BE2C (cell line): ENCODE measurements around the gene MYLK.

Source experiments
- DNase-seq: peaks from one replicate; pipeline ENCODE4 v3.0.0-alpha.2; 2020
- H3K27me3 ChIP-seq: fragments of 250-450 bp; sonication (Bioruptor Pico); 2 replicates; pipeline ENCODE4 v1.5.1; 2020; ENCODE audit warnings: mild to moderate bottlenecking
- H3K36me3 ChIP-seq: fragments of 250-450 bp; sonication (Bioruptor Pico); 2 replicates; pipeline ENCODE4 v1.5.1; 2020; ENCODE audit warnings: mild to moderate bottlenecking
- H3K4me1 ChIP-seq: fragments of 250-450 bp; sonication (Bioruptor Pico); 2 replicates; pipeline ENCODE4 v1.5.1; 2020
- H3K4me3 ChIP-seq: 2 replicates; pipeline ENCODE4 v1.5.1; 2011; ENCODE audit warnings: low read depth, low read length
- H3K9me3 ChIP-seq: fragments of 250-450 bp; sonication (Bioruptor Pico); 2 replicates; pipeline ENCODE4 v1.5.1; 2020
- TF ChIP-seq, protein P1 (sequence below): IDR thresholded peaks from 2 replicates; pipeline ENCODE4 v1.5.1; 2012; ENCODE audit warnings: mild to moderate bottlenecking, low read depth, low read length

MYLK gene

DNA sequence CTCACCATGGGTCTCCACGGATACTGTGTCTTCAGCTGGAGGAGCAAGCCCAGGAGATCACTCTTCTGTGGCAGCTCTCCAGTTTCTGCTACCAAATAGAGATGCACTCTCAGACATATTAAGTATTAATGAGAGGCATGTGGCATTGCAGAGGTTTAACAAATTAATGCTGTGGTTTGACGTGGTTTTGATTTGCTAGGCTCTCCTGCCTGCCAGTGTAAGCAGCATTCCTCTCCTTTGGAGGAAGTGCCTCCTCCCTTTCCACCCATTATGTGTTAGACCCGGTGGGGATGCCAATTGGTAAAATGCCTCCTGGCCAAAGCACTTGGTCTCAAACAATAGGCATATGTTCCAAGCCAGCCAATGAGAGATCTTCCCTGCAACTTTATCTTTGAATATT lies 124.8 kb downstream of the MYLK start:
- no peaks in the 10 kb centered on the region for H3K9me3 ChIP-seq
- H3K4me1 ChIP-seq, result no peaks in the 10 kb centered on the region
- no peak overlapping the region for H3K4me3 ChIP-seq
- no peak for DNase-seq
- H3K27me3 ChIP-seq, result no peaks in the 10 kb centered on the region
- no peaks in the 10 kb centered on the region for H3K36me3 ChIP-seq
- TF ChIP-seq, protein P1, sequence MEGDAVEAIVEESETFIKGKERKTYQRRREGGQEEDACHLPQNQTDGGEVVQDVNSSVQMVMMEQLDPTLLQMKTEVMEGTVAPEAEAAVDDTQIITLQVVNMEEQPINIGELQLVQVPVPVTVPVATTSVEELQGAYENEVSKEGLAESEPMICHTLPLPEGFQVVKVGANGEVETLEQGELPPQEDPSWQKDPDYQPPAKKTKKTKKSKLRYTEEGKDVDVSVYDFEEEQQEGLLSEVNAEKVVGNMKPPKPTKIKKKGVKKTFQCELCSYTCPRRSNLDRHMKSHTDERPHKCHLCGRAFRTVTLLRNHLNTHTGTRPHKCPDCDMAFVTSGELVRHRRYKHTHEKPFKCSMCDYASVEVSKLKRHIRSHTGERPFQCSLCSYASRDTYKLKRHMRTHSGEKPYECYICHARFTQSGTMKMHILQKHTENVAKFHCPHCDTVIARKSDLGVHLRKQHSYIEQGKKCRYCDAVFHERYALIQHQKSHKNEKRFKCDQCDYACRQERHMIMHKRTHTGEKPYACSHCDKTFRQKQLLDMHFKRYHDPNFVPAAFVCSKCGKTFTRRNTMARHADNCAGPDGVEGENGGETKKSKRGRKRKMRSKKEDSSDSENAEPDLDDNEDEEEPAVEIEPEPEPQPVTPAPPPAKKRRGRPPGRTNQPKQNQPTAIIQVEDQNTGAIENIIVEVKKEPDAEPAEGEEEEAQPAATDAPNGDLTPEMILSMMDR, result no peak

DNA sequence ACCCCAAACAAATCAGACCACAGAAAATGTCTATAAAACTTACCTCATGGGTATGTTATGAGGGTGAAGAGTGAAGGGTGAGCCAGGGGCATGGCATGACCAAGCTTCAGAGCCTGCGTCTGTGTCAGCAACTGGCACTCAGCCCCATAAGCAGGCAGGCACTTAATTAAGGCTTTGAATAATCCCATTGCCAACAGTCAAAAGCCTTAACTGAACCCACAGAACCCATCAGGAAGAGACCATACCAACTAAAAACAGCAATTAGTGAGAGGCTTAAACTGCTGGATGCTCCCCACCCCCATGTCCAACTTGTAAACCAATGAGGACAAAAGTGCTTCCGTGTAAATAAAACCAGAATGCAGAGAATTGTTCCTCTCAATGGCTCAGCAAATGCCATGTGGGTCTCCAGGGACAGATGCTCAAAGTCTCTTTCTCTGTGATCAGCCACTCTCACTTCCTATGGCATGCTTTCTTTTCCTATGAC lies 126.0 kb downstream of the MYLK start:
- no peaks in the 10 kb centered on the region for H3K4me1 ChIP-seq
- no peaks in the 10 kb centered on the region for H3K36me3 ChIP-seq
- no peak overlapping the region for H3K4me3 ChIP-seq
- H3K27me3 ChIP-seq, result no peaks in the 10 kb centered on the region
- H3K9me3 ChIP-seq, result no peaks in the 10 kb centered on the region
- TF ChIP-seq, protein P1, result no peak
- no peak for DNase-seq

DNA sequence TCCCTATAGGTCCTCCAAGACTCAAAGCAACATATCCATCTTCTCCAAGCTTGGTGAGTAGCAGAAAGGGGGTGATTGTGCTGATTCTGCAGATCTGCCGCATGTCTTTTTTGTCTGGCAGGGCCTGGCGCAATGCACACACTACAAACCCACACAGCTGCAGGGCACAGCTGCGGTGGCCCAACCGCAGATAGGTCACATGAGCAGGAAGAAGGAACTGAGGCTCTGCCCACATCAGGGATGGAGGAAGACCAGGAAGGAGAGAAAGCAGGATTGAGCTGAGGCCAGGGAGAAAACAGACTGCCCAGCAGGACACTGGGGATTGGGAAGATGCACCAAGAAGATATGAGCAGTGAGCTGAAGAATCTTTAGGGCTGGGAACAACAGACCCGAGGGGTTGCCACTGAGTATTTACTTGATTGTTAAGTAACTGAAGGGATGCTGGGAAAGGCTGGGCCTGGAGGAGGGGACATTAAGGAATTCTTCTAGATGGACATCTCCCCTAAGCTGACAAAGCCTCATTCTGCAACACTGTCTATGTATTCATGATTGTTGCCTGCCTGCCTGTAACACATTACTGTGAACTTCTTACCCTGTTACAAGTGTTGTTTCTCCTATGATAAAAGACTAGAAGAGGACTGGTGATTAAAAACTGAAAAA lies 126.7 kb downstream of the MYLK start:
- Histone ChIP-seq H3K4me1 (no peaks in the 10 kb centered on the region), H3K27me3 (no peaks in the 10 kb centered on the region), H3K36me3 (no peaks in the 10 kb centered on the region), H3K4me3 (no peak overlapping the region), H3K9me3 (no peaks in the 10 kb centered on the region)
- TF ChIP-seq, protein P1, result no peak
- no peak for DNase-seq

DNA sequence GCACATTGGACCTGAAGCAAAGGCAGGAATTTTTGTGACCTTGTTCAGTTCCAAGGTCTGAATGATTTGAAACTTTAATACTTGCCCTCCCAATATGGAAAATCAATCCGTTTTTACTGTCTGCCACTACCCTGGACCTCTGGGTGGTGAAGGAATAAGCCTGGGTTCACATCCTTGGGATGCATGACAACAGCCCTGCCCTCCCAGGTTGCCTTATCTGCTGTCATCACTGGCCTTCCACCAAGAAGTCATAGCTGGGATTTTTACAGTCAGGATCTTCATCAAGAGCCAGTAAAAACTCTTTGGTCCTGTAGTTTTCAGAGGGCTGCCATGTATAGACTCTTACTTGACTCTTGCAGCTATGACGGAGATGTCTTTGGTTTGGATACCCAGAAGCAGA lies 128.6 kb downstream of the MYLK start:
- no peak for DNase-seq
- H3K4me3 ChIP-seq, result no peak overlapping the region
- H3K9me3 ChIP-seq, result no peaks in the 10 kb centered on the region
- no peaks in the 10 kb centered on the region for H3K27me3 ChIP-seq
- no peaks in the 10 kb centered on the region for H3K4me1 ChIP-seq
- no peaks in the 10 kb centered on the region for H3K36me3 ChIP-seq
- TF ChIP-seq, protein P1, result no peak

DNA sequence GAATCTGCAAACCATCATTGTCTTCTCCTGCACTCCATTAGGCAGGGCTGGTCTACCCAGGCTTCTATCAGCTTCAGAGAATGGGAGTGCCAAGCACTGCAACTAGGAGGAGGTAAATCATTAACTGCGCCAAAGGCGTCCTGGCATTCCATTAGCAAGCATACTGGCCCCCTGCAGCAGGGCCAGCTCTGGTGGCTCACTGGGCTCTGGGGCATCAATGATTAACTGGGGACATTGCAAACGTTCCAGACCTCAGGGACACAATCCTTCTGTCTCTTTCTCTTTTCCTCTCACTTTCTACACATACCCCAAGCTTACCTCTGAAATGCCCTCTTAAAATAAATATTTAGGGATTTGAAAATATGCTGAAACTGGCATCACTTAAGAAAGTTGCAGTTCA lies 129.0 kb downstream of the MYLK start:
- no peak for DNase-seq
- Histone ChIP-seq H3K36me3 (no peaks in the 10 kb centered on the region), H3K4me1 (no peaks in the 10 kb centered on the region), H3K27me3 (no peaks in the 10 kb centered on the region), H3K4me3 (no peak overlapping the region), H3K9me3 (no peaks in the 10 kb centered on the region)
- TF ChIP-seq, protein P1, result no peak

DNA sequence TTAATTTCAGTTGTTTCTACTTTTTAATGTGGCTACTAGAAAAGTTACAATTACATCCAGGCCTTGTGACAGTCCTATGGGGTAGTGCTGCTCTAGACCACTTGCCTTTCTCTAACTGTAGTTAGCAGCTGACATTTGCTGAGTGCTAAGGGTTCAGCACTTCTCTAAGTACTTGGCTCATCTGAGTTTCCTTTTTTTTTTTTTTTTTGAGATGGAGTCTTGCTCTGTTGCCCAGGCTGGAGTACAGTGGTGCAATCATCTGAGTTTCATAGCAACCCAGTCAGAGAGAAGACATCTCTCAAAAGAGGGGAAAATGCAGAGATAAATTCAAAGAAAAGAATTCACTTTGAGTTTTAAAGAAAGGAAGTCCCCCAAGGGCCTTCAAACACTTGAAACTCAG lies 130.8 kb downstream of the MYLK start:
- Histone ChIP-seq H3K36me3 (no peaks in the 10 kb centered on the region), H3K4me1 (no peaks in the 10 kb centered on the region)

More for the DNA sequence above, 130.8 kb downstream of the MYLK start:
- no peak overlapping the region for H3K4me3 ChIP-seq
- DNase-seq, result no peak
- H3K27me3 ChIP-seq, result no peaks in the 10 kb centered on the region
- H3K9me3 ChIP-seq, result no peaks in the 10 kb centered on the region
- TF ChIP-seq, protein P1, result no peak
